Measurements from ENCODE around the gene KLB. TPM values are rescaled to one million over a fixed set of nuclear protein-coding genes. Genes with fewer than 3 reads are reported as not detected.
"Not testable (repeated sequence)": the region's sequence is repeated elsewhere in the genome, so short reads cannot be mapped to it uniquely, and the experiment has no call there.

KLB gene
- total RNA-seq, 1 donor from 2014 or later = not detected

GRCh38 chr4:39365830-39366771, 40.6 kb upstream of the KLB start, which contains the start of gene RFC1:
TSS of gene RFC1 (minus strand) at chr4:39366362. CDS start at chr4:39366241, 121 bp downstream.
- Mint-ChIP-seq H3K27me3 (ENCODE audit: low read depth) (no peaks in the 10 kb centered on the region), H3K9me3 (peaks cover 8% of the 10 kb centered on the region), H3K36me3 (peaks cover 3% of the 10 kb centered on the region), H3K4me1 (peaks cover 14% of the 10 kb centered on the region), H3K27ac (peak within 1 kb of the TSS; percentile 96), H3K4me3 (peak within 1 kb of the TSS; percentile 93)
- peak; percentile 87 to 92 for DNase-seq (ENCODE audit: low spot score in 2 of 2, unreplicated experiment in 2 of 2)
- no peak for TF ChIP-seq CTCF (IDR thresholded peaks at IDR 0.05; ENCODE audit: unreplicated experiment)

DNA sequence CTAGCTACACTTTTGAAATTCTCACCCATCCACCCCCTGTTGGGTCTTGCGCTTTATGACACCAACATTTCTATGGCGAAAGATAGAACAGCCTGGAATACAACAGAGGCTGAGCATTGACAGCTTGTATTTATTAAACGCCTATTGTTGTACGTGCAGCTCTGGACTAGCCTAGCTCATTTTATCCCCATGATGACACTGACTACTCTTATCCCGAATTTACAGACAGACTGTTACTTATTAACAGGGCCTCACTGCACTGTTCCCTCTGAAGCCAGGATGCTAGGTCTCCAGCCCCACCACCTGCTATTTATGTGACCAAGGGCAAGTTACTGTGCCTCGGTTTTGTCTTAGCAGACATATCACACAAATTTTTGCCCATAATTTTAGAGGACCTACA, 39.6 kb upstream of the KLB start:
- DNase-seq (ENCODE audit: low spot score in 2 of 2, unreplicated experiment in 2 of 2) = no peak
- H3K27ac Mint-ChIP-seq = no peak overlapping the region
- TF ChIP-seq CTCF (IDR thresholded peaks at IDR 0.05; ENCODE audit: unreplicated experiment) = no peak
- H3K4me1 Mint-ChIP-seq = peaks cover 14% of the 10 kb centered on the region
- H3K36me3 Mint-ChIP-seq = peaks cover 2% of the 10 kb centered on the region
- H3K9me3 Mint-ChIP-seq = peaks cover 17% of the 10 kb centered on the region
- H3K4me3 Mint-ChIP-seq = peak overlapping the region; percentile 93
- no peaks in the 10 kb centered on the region for H3K27me3 Mint-ChIP-seq (ENCODE audit: low read depth)

- Mint-ChIP-seq H3K9me3 (peaks cover 19% of the 10 kb centered on the region), H3K4me3 (no peak overlapping the region), H3K36me3 (peaks cover 3% of the 10 kb centered on the region), H3K4me1 (peaks cover 11% of the 10 kb centered on the region), H3K27ac (no peak overlapping the region), H3K27me3 (ENCODE audit: low read depth) (no peaks in the 10 kb centered on the region)
- no peak for DNase-seq (ENCODE audit: low spot score in 2 of 2, unreplicated experiment in 2 of 2)
- TF ChIP-seq CTCF (IDR thresholded peaks at IDR 0.05; ENCODE audit: unreplicated experiment) = no peak
Observed at GRCh38 chr4:39369301-39369700, 37.4 kb upstream of the KLB start.

DNA sequence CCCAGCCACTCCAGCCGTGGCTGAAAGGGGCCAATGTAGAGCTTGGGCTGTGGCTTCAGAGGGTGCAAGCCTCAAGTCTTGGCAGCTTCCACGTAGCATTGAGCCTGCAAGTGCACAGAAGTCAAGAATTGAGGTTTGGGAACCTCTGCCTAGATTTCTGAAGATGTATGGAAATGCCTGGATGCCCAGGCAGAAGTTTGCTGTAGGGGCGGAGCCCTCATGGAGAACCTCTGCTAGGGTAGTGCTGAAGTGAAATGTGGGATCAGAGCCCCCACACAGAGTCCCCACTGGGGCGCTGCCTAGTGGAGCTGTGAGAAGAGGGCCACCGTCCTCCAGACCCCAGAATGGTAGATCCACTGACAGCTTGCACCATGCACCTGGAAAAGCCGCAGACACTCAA, 35.5 kb upstream of the KLB start:
- H3K9me3 Mint-ChIP-seq = peaks cover 19% of the 10 kb centered on the region
- not testable (repeated sequence) for H3K36me3 Mint-ChIP-seq; H3K27me3 Mint-ChIP-seq (ENCODE audit: low read depth); H3K4me1 Mint-ChIP-seq; H3K4me3 Mint-ChIP-seq; H3K27ac Mint-ChIP-seq; DNase-seq (ENCODE audit: low spot score in 2 of 2, unreplicated experiment in 2 of 2)

DNA sequence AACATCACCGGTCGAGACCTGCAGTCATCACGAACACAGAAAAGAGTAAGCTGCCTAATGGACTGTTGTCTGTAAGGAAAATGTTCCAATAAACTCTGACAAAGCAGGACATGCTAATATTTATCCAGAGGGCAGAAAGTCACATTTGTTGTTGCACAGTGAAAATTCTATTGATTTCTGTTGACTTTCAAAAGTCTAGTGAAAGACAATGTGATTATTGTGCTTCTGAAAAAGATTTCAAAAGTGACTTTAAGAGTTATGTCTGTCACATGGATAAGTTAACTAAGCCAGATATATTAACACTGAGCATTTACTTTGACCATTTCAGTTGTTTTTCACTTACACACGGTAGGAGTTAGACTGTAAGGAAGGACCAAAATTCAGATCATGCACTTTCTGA, 31.3 kb upstream of the KLB start:
- Mint-ChIP-seq H3K9me3 (peaks cover 42% of the 10 kb centered on the region), H3K36me3 (peaks cover 3% of the 10 kb centered on the region), H3K27ac (no peak overlapping the region), H3K4me1 (no peaks in the 10 kb centered on the region), H3K4me3 (no peak overlapping the region), H3K27me3 (ENCODE audit: low read depth) (peaks cover 18% of the 10 kb centered on the region)
- no peak for DNase-seq (ENCODE audit: low spot score in 2 of 2, unreplicated experiment in 2 of 2)
- no peak for TF ChIP-seq CTCF (IDR thresholded peaks at IDR 0.05; ENCODE audit: unreplicated experiment)

DNA sequence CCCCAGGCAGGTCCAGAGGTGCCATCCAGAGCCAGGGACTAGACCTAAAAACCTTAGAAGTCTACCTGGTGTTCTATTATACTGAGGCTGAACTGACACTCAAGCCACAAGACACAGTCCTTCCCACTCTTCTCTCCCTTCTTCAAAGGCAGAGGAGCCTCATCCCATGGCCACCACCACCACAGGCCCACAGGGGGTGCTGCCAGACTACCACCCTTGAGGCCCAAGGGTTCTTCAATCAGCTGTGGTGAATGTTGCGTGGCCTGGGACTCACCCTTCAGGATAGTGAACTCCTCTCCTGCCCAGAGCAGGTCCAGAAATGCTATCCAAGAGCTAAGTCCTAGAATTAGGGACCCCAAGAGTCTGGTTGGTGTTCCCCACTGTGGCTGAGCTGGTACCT, 23.0 kb upstream of the KLB start:
- no peak for DNase-seq (ENCODE audit: low spot score in 2 of 2, unreplicated experiment in 2 of 2)
- Mint-ChIP-seq H3K9me3 (peaks cover 14% of the 10 kb centered on the region), H3K27me3 (ENCODE audit: low read depth) (peaks cover 29% of the 10 kb centered on the region), H3K27ac (no peak overlapping the region), H3K4me1 (no peaks in the 10 kb centered on the region), H3K36me3 (no peaks in the 10 kb centered on the region), H3K4me3 (no peak overlapping the region)
- no peak for TF ChIP-seq CTCF (IDR thresholded peaks at IDR 0.05; ENCODE audit: unreplicated experiment)

All from mesothelial cell of epicardium (in vitro differentiated cells).